IPS-18a (cell line): ENCODE data around the gene PLA2G1B.

ENCODE experiments used
- H3K27ac ChIP-seq: one replicate; pipeline ENCODE4 v1.5.1; 2013; ENCODE audit warnings: low read length
- H3K27me3 ChIP-seq: one replicate; pipeline ENCODE4 v1.6.1; 2013; ENCODE audit warnings: mild to moderate bottlenecking, low read length; ENCODE audit not compliant: control insufficient read depth, insufficient read depth
- H3K36me3 ChIP-seq: one replicate; pipeline ENCODE4 v1.6.1; 2013; ENCODE audit warnings: low read depth, low read length; ENCODE audit not compliant: control insufficient read depth
- H3K4me1 ChIP-seq: one replicate; pipeline ENCODE4 v1.6.1; 2013; ENCODE audit warnings: low read depth, low read length; ENCODE audit not compliant: control insufficient read depth
- H3K4me3 ChIP-seq: one replicate; pipeline ENCODE4 v1.5.1; 2013; ENCODE audit warnings: low read length
- H3K9ac ChIP-seq: one replicate; pipeline ENCODE4 v1.6.1; 2013; ENCODE audit warnings: mild to moderate bottlenecking, low read length, moderate library complexity
- H3K9me3 ChIP-seq: one replicate; pipeline ENCODE4 v1.6.1; 2013; ENCODE audit warnings: low read depth, low read length; ENCODE audit not compliant: control insufficient read depth

PLA2G1B gene

GRCh38 chr12:120366845-120367232, 39.3 kb upstream of the PLA2G1B start:
- no peaks in the 10 kb centered on the region for H3K9me3 ChIP-seq
- no peak overlapping the region for H3K27ac ChIP-seq
- H3K9ac ChIP-seq, result no peak overlapping the region
- peaks cover 22% of the 10 kb centered on the region for H3K36me3 ChIP-seq
- H3K4me1 ChIP-seq, result peaks cover 45% of the 10 kb centered on the region
- H3K4me3 ChIP-seq, result peak overlapping the region; percentile 75
- peaks cover 7% of the 10 kb centered on the region for H3K27me3 ChIP-seq

GRCh38 chr12:120366341-120366705, 38.7 kb upstream of the PLA2G1B start:
- Histone ChIP-seq H3K9me3 (no peaks in the 10 kb centered on the region), H3K36me3 (peaks cover 22% of the 10 kb centered on the region), H3K27me3 (peaks cover 6% of the 10 kb centered on the region)

GRCh38 chr12:120365675-120366340, 38.2 kb upstream of the PLA2G1B start:
- peaks cover 22% of the 10 kb centered on the region for H3K36me3 ChIP-seq
- H3K4me1 ChIP-seq, result peaks cover 47% of the 10 kb centered on the region
- no peak overlapping the region for H3K27ac ChIP-seq
- no peaks in the 10 kb centered on the region for H3K9me3 ChIP-seq
- no peak overlapping the region for H3K4me3 ChIP-seq
- H3K27me3 ChIP-seq, result peaks cover 6% of the 10 kb centered on the region
- no peak overlapping the region for H3K9ac ChIP-seq

More at GRCh38 chr12:120366341-120366705, 38.7 kb upstream of the PLA2G1B start:
- Histone ChIP-seq H3K27ac (no peak overlapping the region), H3K4me1 (peaks cover 46% of the 10 kb centered on the region), H3K9ac (no peak overlapping the region), H3K4me3 (no peak overlapping the region)

DNA sequence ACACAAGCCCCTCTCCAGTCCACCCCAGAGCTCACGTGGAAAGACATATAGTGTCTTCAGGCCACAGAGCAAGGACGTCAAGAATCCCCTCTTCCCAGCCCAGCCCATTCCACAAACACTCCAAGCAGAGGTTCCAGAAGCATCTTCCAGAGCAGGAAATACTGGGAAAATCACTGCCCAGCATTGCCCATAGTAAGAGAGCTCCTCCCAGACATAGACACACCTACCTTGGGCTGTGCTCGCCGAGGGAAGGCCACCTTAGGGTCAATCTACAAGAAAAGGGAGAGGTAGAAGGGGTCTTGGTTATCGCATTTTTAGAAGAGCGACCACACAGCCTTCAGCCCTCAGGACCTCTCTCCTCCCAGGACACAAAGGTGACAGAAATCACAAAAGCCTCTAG, 36.9 kb upstream of the PLA2G1B start:
- Histone ChIP-seq H3K4me3 (no peak overlapping the region), H3K36me3 (peaks cover 22% of the 10 kb centered on the region), H3K27ac (no peak overlapping the region), H3K4me1 (peaks cover 45% of the 10 kb centered on the region), H3K9me3 (no peaks in the 10 kb centered on the region), H3K9ac (no peak overlapping the region), H3K27me3 (no peaks in the 10 kb centered on the region)

GRCh38 chr12:120363274-120363855, 35.8 kb upstream of the PLA2G1B start:
- Histone ChIP-seq H3K4me1 (peaks cover 53% of the 10 kb centered on the region), H3K9me3 (no peaks in the 10 kb centered on the region), H3K27me3 (no peaks in the 10 kb centered on the region), H3K27ac (no peak overlapping the region), H3K36me3 (peaks cover 22% of the 10 kb centered on the region), H3K4me3 (no peak overlapping the region), H3K9ac (no peak overlapping the region)

GRCh38 chr12:120362516-120363273, 35.1 kb upstream of the PLA2G1B start:
- Histone ChIP-seq H3K9ac (peak overlapping the region; percentile 58), H3K36me3 (peaks cover 28% of the 10 kb centered on the region), H3K9me3 (no peaks in the 10 kb centered on the region), H3K4me3 (peak overlapping the region; percentile 28), H3K27me3 (no peaks in the 10 kb centered on the region), H3K27ac (peak overlapping the region; percentile 21), H3K4me1 (peaks cover 53% of the 10 kb centered on the region)

- H3K27me3 ChIP-seq, result no peaks in the 10 kb centered on the region
- peak overlapping the region; percentile 86 for H3K27ac ChIP-seq
- peak overlapping the region; percentile 52 for H3K4me3 ChIP-seq
- no peaks in the 10 kb centered on the region for H3K9me3 ChIP-seq
- H3K9ac ChIP-seq, result peak overlapping the region; percentile 58
- H3K36me3 ChIP-seq, result peaks cover 37% of the 10 kb centered on the region
- peaks cover 44% of the 10 kb centered on the region for H3K4me1 ChIP-seq
Measured at GRCh38 chr12:120361506-120362208, 34.1 kb upstream of the PLA2G1B start.

DNA sequence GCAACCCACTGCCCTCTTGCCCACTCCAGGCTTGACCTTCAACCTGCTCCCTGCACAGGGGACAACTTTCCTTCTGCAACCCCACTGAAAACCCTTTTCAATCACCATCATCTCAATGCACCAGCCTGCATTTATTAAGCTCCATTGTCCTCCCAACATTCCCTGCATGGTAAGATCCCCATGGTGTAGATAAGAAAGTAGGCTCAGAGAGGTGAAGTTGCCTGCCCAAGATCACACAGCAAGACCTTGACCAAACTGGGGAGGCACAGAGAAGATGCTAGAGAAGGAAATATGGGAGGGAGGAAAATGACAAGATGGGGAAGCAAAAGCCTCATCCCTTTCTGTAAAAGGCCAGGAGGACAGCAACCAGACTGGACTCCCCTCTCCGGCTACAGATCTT, 31.5 kb upstream of the PLA2G1B start:
- Histone ChIP-seq H3K4me1 (peaks cover 43% of the 10 kb centered on the region), H3K36me3 (peaks cover 37% of the 10 kb centered on the region), H3K27me3 (no peaks in the 10 kb centered on the region), H3K27ac (no peak overlapping the region), H3K9me3 (no peaks in the 10 kb centered on the region), H3K9ac (no peak overlapping the region), H3K4me3 (no peak overlapping the region)

GRCh38 chr12:120358412-120359100, 31.0 kb upstream of the PLA2G1B start:
- no peak overlapping the region for H3K4me3 ChIP-seq
- no peak overlapping the region for H3K27ac ChIP-seq
- peaks cover 38% of the 10 kb centered on the region for H3K36me3 ChIP-seq
- H3K4me1 ChIP-seq, result peaks cover 38% of the 10 kb centered on the region
- no peak overlapping the region for H3K9ac ChIP-seq
- H3K9me3 ChIP-seq, result no peaks in the 10 kb centered on the region
- H3K27me3 ChIP-seq, result no peaks in the 10 kb centered on the region

DNA sequence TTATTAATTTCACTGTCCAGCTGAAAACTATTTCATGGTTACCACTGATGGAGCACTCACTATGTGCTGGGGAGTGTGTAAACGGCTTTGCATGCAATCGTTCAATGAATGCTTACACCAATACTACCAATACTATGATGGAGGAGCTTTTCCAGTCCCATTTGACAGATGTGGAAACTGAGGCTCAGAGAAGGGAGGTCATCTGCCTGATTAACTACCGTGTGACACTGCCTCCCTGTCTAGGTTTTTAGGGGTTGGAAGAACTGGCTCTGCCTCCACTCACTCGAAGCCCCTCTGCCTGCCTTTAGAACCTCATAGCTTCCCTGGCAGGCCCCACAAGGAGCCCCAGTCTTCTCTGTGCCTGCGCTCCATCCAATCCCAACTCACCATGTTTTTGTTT, 29.5 kb upstream of the PLA2G1B start:
- Histone ChIP-seq H3K9me3 (no peaks in the 10 kb centered on the region), H3K27me3 (no peaks in the 10 kb centered on the region), H3K9ac (no peak overlapping the region), H3K36me3 (peaks cover 50% of the 10 kb centered on the region), H3K27ac (no peak overlapping the region), H3K4me1 (peaks cover 24% of the 10 kb centered on the region), H3K4me3 (no peak overlapping the region)

- H3K27me3 ChIP-seq, result no peaks in the 10 kb centered on the region
- H3K9ac ChIP-seq, result no peak overlapping the region
- H3K4me1 ChIP-seq, result peaks cover 21% of the 10 kb centered on the region
- H3K36me3 ChIP-seq, result peaks cover 52% of the 10 kb centered on the region
- no peaks in the 10 kb centered on the region for H3K9me3 ChIP-seq
- H3K4me3 ChIP-seq, result no peak overlapping the region
- H3K27ac ChIP-seq, result no peak overlapping the region
Measured at GRCh38 chr12:120356567-120357030, 29.0 kb upstream of the PLA2G1B start.
